HG03139 (cell line): Measurements from ENCODE around the gene TMEM97.

ENCODE experiments used
- ATAC-seq: cut with Tn5 transposase; IDR thresholded peaks from one replicate; pipeline ENCODE4 v1.9.1; 2021; ENCODE audit not compliant: unreplicated experiment

TMEM97 gene

DNA sequence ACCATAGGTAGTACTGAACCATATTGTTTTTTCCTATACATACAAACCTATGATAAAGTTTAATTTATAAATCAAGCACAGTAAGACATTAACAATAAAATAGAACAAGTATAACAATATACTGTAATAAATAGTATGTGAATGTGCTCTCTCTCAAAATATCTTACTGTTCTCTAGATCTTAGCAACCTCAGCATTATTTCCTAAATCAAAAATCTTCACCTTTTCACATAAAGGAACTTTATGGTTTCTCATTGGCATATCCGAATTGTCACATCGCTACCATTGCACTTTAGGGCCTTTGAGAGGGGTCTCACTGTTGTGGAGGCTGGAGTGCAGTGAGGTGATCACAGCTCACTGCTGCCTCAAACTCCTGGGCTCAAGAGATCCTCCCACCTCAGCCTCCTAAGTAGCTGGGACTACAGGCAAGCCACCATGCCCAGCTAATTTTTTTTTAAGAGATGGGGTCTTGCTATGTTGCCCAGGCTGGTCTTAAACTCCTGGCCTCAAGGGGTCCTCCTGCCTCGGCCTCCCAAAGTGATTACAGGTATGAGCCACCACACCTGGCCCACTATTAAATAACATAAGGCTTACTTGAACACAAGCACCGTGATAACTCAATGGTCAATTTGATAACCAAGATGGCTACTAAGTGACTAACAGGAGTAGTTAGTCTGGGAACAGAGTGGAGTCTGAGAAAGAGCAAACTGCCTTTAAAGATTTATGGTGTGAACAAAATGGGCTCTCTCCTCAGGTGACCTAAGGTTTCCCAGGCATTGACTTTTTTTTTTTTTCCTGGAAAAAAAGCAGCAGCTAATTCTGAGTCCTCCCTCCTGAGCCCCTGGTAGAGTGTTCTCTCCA lies 2.9 kb upstream of the TMEM97 start:
- ATAC-seq = no peak

DNA sequence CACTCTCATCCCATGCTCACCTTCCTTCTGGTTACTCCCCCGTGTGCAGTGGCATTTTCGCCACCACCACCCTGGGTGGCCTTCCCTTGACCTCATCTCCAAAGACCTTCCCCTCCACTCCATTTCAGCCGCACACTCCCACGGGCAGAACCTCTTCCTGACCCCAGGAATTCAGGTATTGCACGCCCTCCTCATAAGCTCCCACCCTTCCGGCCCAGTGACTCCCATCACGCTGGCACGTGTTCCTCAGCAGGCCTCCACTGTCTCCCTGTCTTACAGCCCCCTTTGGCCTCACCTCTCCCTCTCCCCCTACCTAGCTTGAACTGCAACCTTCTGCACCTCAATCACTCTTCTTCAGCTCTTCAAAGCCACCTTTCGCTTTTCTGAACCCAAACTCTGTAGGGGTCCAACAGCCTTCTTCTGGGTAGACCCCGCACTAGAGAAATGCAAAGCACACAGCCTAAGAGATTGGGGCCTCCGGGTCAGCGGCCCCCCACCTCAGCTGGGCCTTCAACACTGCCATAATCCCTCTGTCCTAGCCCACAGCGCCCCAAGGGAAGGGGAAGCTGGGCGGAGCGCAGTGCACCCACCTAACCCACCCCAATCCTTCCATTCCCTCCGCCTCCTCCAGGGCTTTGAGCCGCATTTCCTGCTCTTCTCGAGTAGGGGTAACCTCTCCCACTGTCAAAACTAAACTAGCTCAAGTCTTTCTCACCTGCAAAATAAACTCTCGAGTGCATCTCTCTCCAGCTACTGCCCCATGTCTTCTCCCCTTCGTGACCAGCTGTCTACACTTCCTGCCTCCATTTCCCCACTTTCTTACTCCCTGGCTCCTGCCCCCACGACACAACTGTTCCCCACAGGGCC lies 1.7 kb upstream of the TMEM97 start:
- ATAC-seq = no peak

DNA sequence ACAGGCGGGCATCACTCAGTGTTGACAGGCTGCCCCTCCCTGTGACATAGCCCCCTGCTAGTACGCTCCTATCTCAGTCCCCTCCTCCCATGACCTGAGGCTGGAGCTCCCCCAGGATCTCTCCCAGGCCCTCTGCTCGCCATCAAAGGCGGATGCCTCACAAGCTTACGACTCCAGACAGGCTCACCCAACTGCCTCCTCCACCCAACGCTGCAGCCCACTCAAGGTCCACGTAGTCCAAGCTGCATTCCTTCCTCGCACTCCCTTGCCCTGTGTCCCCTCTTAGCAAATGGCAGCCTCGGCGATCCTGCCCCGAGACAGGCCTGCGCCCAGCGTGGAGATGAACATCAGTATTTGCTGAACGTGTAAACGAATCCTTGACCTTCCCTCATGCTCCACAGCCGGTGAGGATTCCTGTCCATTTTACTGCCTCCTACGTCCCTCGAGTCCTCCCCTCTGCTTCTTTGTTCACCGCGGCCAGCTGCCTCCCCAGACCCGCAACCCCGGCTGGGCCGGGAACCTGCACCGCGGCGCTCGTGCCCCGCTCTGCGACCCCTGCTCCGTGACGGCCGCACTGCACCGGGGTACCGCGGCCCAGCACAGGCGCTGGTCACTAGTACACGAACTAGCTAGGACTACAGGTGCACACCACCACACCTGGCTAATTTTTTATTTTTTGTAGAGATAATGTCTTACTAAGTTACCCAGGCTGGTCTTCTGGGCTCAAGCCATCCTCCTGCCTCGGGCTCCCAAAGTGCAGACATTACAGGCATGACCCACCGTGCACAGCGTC lies 838 bp upstream of the TMEM97 start:
- ATAC-seq = no peak

DNA sequence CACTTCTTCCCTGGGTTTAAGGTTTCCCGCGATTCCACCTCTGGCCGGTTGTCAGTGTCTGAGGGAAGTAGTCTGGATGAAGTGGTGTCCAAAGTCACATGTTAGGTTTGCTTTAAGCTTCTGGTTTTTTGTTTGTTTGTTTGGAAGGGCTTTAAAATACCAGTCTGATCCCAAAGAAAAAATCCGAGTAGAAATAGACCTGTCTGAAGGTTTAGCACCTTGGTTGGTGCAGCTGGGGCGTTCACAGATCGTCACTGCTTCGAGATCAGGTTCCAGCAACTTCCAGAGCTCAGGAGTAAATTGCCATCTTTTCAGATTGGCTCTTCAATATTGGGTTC lies 567 bp downstream of the TMEM97 start:
- ATAC-seq = no peak

DNA sequence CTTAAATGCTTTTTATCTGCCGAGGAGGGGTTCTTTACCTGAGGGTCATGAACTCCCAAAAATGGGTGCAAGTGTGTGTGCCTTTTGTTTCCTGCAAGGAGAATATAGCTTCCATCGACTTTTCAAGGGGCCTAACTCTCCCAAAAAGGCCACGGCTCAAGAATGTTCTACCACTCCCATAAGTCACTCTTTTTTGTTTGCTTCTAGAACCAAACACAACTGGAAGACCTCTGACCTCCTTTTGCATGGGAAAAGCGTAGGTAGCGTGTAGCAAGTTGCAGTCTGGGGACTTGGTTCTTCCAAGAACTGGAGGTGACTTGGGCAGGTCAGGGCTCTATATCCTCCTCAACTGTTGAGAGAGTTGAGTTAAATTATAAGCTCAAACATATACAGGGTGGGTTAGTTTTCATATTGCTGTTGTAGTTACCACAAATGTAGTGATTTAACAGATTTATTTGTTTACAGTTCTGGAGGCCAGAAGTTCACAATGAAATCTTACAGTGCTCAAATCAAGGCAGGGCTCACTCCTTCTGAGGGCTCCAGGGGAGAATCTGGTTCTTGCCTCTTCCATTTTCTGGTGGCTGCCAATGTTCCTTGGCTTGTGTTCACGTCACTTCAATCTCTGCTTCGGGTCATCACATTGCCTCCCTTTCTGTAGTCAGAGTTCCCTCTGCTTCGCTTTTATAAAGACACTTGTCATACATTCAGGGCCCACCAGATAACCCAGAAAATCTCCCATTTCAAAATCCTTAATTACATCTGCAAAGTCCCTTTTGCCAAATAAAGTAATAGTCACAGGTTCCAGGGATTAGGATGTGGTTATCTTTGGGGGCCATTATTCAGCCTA lies 1.4 kb downstream of the TMEM97 start:
- ATAC-seq = no peak

DNA sequence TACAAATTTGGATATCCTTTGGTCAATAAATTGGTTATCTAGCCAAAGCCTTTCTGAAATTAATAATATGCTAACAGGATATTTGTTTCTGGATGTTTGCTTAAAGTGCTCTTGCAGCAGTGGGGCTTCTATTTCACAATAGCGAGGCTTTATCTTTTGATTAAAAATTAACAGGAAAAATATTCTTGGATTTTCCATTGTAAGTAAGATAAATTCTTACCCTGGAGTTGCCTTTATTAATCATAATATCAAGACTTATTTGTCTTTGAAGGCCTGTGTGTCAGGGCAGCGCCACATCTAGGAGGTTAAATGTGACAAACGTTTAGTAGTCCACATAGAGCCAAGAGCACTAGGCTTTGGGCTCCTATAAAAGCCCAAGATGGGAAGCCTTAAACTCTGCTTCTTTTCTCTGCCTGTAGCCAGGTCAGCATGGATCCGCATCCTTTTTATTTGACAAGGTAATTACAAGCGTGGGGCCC lies 5.3 kb downstream of the TMEM97 start:
- no peak for ATAC-seq

DNA sequence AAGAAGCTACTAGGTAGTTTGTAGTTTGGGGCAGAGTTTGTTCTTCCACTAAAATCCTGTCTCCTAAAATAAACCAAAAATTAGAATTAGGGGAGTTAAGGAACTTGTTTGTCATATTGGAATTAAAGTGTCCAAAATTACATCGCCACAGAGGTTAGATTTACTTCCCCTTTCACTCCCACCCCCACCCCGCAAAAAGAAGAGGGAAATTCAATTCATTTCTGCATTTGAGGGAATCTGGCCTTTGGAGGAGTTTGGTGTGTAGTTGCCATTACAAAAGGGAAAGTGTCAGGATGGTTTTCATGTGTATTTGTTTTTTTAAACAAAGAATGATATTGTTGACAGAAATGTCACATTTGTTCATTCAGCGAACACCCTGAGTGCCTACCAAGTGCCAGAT lies 5.8 kb downstream of the TMEM97 start:
- ATAC-seq = no peak

DNA sequence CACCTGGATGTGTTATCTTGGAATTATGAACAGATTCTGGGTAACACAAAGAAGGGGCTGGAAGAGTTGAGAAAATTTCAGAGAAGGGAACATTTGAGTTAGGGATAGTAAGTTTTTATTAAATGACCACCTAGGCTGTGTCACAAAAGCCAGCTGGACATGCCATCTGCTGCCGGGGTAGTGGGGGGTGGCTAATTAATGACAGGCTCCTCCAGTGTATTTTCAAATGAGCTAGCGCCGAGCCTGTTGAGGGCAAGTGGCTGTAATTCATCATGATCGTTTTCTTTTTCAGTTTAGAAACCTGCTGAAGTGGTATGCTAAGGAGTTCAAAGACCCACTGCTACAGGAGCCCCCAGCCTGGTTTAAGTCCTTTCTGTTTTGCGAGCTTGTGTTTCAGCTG lies 6.2 kb downstream of the TMEM97 start:
- no peak for ATAC-seq

DNA sequence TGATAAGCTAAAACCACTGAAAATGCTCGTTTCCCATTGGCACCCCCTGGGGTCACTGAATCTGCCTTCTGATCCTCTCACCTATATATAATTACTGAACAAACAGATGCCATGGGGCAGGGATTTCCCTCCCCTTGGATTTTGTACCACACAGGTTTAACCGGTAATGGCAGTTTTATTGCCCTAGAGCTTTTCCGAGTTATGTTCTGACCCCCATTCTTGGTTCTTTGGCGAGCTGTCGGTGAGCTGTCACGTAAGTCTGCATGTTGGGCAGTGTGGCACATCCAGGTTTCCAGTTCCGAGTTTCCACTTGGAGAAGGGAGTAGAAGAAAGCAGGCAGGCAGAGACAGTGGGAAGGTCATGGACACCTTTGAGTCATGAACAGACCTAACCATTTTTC lies 7.1 kb downstream of the TMEM97 start:
- ATAC-seq = no peak

DNA sequence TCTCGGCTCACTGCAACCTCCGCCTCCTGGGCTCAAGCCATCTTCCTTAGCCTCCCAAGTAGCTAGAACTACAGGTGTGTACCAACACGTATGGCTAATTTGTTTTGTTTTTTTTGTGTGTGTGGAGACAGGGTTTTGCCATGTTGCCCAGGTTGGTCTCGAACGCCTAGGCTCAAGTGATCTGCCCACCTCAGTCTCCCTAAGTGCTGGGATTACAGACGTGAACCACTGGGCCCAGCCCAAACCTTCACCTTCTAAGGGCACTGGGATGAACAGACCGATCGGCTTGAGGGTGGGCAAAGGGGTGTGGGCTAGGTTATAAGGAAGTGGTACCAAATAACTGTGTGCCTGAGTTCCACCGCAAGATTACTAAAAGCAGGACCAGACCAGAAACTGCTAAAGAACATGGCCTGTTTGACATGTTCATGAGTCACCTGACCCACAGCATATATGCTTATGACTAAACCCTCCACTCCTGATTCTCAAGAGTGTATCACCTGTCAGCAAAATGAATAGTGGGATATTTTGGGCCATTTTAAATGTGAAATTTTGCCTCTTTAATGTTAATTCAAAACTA lies 8.1 kb downstream of the TMEM97 start:
- ATAC-seq = no peak

DNA sequence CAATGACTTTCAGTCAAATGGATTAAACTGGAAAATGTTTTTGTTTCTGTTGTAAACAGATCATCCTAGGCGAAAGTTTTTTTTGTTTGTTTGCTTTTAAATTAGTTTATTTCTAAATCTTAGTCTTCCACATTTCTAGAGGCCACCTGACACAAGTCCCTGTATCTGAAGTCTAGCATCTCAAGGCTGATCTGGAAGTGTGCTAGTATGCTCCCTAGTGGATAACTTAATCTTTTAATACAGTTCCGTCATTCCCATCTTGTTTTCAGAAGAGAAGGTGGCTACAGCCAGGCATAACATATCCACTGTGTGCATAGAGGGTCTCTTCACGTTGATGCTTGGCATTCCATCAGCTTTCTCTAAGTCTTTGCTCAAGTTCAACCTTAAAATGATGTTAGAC lies 8.7 kb downstream of the TMEM97 start:
- no peak for ATAC-seq

DNA sequence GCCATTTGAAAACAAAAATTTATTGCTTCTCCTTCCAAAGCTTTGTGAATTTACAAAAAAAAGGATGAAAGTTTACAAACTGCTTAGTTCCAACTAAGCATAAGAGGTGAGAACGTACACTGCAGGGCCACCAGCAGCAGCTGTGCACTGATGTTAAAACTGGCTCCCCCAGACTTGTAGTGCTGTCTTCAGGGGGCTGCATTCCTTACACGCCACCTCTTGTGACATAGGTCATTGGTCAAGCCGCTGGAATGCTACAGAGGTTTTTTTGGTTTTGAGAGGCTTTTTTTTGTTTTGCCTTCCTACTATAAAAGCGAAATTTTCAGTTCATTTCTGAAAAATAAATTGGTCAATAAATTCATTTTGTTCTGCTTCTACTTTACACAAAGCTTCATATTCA lies 9.3 kb downstream of the TMEM97 start:
- no peak for ATAC-seq

DNA sequence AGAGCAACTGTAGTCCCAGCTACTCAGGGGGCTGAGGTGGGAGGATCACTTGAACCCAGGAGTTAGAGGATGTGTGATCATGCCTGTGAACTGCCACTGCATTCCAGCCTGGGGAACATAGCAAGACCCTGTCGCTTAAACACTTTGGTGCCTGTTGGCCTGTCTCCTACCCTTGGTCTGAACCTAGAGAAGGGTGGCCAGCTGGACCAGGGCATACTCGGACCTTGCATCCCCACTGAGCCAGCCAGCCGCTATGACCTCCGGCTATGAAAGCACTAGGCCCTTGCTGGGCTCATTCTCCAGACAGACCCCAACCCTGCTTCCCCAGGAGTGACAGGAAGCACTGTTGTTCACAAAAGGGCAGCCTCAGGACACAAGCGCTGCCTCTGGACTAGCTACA lies 11.7 kb downstream of the TMEM97 start:
- ATAC-seq = no peak

DNA sequence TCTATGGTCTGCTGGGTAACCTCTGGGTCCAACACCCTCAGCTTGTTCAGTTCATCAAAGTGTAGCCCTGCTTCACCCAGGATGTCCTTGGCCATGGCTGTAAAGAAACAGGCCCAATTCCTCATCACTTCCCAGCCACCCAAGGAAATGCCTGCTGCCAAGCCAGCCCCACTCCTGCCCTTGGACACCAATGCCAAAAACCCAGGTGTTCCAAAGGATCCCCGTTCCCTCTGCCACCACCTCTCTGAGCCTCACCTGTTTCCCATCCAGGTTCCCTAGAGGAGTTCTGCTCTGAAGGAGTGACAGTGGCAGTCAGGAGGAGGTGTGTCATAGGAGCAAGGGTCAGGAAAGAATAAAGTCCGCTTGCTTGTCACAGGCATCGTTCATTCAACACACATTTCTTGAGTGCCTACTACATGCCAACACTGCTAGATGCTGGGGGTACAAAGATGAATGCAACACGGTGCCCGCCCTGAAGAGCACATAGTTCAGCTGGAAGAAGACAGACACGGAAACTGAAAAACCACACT lies 13.0 kb downstream of the TMEM97 start:
- no peak for ATAC-seq

DNA sequence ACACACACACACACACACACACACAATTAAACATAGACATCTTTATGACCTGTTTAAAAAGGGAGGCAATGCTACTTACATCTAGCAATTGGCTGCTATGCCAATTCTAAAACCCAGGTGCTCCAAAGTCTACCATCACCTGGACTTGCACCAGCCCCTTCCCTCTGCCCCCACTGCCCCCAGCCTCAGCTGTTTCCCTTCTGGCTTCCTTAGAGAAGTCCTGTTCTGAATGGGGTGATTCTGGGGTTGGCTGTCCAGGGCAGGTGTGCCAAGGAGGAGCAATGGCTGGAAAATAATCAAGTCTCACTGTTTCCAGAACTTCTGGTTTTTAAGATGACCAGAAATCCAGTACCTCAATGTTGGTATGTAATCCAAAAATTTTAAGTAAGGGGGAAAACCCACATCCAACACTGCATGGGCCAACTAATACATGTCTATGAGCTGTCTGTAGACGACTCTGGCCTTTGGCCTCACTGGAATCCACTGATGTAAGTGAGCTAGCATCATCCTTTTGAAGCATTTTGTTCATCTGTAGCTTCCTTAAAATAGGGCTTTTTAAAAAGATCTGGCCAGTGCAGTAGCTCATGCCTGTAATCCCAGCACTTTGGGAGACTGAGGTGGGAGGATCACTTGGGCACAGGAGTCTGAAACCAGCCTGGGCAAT lies 14.2 kb downstream of the TMEM97 start:
- ATAC-seq = no peak

DNA sequence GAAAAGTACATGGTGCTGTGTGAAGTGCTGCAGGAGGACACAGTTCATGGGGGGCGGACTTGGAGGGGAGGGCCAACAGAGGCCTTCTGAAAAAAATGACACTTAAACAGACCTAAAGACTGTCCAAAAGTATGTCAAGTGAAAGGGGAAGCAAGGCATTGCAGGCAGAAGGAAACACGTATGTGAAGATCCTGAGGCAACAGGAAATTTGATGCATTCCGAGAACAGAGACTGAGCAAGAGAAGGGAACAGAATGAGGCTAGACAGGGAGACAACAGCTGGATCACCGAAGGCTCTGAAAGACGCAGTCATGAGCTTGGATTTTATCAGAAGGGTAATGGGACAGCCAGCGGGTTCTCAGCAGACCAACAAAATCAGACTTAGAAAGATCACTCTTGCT lies 15.2 kb downstream of the TMEM97 start:
- ATAC-seq = no peak

DNA sequence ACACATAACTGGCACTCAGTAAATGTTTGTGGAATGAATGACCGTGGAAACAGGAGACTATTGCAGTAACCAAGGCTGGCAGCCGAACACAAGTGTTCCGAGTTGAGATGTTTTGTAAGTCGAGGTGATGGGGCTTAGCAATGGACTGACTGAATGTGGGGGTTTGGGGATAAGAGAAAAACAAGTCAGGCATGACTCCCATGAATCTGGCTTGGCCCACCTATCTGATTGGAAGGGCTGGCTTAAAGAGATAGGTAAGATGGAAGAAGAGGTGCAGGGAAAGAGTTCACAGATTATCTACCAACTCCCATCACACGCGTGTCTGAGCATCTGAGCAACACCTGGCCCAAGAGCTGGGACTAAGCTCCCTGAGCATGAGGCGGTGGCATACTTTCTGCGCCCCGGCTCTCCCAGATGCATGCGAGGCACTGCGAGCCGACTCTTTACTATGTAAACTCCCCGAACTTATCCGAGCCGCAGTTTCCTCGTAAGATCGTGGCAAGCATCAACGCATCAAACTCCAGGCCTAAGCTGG lies 15.7 kb downstream of the TMEM97 start:
- no peak for ATAC-seq

DNA sequence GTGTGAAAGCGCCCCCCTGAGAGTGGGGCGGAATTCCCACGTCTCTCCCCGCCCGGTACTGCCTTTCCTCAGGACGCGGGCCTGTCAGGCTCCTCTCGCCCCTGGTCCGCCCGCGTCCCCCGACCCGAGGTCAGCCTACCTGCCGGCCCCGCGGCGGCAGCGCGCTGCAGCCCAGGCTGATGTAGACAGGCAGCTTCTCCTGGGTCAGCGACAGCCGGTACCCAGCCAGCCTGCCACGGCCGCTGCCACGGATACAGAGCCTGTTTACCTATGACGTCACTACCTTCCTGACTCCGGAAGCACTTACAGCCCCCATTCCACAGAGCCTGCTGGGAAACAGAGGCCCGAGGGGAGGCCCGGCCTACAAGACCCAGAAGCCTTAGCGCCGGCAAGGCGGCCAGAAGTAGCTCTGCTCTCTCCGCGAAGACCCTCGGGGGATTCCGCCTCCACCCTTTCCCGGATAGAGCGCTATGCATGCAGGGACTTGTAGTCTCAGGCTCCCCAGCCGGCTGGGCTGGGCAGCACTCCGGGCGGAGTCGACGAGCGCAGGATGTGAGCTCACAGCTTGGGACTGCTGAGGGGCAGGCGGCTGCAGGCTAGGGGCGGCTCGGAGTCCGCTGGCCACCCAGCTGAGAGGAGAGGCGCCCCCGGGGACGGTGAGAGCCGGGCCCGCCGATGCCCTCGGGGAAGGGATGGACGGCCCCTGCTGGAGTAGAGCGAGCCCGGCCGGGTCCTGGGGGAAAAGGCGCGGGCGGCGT lies 16.4 kb downstream of the TMEM97 start, which contains the start of the genes IFT20 and TNFAIP1:
TSS of gene IFT20 (minus strand) at position 272 of the 758 bp plus-strand sequence. CDS start 3,487 bp downstream, outside the sequence.
TSS of gene TNFAIP1 (plus strand) at position 561 of the 758 bp plus-strand sequence. CDS start 3,761 bp downstream, outside the sequence.
- ATAC-seq = peak; percentile 92
